Medulla oblongata (tissue), 1 donor: ENCODE results near the gene PAGR1.
A peak's percentile ranks its signal among the peaks of the same experiment; 100 is the strongest.
"Not testable (repeated sequence)": the region's sequence is repeated elsewhere in the genome, so short reads cannot be mapped to it uniquely, and the experiment has no call there.

ENCODE experiments used
- DNase-seq: peaks from one replicate; pipeline ENCODE4 v3.0.0-alpha.2; 2015; ENCODE audit errors: extremely low spot score

PAGR1 gene

DNA sequence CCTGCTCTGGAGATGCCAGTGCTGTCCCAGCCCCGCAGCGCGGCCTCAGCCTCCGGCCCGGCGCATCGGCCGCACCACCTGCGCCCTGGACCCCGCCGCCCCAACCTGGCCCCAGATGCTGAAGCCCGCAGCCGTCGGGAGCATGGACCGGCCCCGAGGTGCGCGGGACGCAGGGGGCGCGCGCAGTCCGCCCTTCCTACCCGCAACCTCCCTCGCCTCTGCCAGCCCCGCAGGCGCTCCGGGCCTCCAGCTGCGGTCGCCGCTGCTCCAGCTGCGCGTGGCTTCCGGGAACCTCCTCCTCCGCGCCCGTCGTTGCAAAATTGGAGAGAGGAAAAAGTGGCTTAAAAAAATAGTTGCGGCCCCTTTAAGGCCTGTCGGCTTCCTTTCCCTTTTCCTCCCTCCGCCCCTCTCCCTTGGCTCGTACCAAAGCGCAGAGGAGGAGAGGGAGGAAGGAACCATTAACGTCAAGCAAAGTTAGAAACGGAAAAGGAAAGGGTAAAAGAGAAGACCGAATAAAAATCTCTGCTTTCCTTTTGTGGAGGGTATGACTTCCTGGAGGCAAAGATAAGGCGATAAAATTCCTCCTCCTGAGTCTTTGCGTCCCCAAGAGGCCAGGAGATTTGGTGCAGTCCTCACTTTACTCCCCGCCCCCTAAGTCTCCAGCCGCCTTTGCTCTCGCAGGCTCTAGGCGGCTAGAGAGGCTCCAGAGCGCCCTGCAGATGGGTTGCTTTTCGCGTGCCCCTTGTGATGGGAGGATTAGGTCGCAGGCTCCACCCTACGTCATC is 47.1 kb downstream of the PAGR1 start, which contains the start of gene CDIPT:
CDIPT (minus strand) TSS at position 343 of the 785 bp plus-strand sequence. CDS start 369 bp downstream, outside the sequence.
- peak; percentile 98 for DNase-seq

DNA sequence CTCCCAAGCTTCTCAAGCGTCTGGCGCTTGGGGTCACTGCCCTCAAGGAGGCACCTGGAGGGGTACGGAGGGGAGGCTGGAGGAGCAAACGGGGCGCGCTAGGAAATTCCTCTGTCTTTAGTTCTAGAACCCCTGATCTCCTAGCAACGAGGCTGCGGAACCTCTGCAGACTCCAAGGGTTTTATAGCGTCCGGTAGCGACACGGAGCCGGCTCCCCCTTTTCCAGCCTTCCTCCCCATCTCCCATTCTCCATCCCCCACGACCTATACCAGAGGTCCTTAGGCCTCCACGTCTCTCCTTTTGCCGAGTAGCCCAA is 47.7 kb downstream of the PAGR1 start:
- no peak for DNase-seq

DNA sequence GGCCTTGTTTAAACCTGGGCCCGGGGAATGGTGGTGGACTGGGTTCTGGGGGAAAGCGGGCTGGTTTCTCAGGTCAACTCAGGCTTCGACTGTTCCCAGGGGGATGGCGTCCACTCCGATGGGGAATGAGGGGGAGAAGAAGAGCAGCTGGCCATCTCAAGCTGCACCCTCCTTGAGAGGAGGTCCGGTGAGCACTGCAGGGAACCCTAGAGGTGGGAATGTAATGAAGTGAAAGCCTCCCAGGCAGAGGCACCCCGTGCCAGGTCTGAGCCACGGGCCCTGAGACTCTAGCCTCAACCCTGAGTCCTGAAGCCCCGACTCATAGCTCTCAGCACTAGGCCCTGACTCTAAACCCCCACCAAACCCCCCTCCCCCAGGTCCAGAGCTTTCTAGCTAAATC is 48.3 kb downstream of the PAGR1 start:
- no peak for DNase-seq

DNA sequence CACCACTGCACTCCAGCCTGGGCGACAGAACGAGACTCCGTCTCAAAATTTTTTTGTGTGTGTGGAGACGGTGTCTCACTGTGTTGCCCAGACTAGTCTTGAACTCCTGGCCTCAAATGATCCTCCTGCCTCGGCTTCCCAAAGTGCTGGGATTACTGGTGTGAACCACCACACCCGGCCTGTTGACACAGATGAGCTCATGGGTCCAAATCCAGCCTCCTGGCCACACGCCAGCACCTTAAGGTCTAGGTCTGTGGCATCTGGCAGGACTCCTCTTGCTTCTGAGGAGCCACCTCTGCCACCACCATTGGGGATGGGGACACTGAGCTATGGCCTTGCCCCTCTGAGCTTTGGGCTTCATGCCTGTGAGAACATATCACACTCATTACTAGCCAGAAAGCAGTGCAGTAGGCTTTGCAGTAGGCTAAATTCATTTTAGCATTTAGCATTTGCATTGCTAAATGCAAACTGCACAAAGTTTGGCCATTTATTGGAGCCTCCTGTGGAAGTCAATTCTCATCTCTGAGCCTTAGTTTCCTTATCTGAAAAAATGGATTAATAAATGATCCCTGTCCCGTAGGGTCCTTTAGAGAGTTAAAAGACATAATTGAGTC is 52.6 kb downstream of the PAGR1 start:
- DNase-seq = no peak

DNA sequence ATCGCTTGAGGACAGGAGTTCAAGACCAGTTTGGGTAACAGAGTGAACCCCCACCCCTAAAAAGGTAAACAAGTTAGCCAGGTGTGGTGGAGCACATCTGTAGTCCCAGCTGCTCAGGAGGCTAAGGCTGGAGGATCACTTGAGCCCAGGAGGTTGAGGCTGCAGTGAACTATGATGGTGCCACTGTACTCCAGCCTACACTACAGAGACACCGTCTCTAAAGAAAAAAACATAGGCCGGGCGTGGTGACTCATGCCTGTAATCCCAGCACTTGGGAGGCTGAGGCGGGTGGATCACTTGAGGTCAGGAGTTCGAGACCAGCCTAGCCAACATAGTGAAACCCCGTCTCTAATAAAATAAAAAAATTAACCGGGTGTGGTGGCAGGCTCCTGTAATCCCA is 53.1 kb downstream of the PAGR1 start:
- not testable (repeated sequence) for DNase-seq
